Stimulated activated CD8-positive, alpha-beta memory T cell treated with anti-CD3 and anti-CD28 coated beads, Interleukin-12 subunit alpha, Interleukin-12 subunit beta, amount 100 ng/mL, for 4 hours (primary cell): ENCODE results near the gene OR4Q3.
"Not testable (repeated sequence)": the region's sequence is repeated elsewhere in the genome, so short reads cannot be mapped to it uniquely, and the experiment has no call there.

ENCODE experiments used
- DNase-seq: peaks from one replicate; pipeline ENCODE4 v3.0.0-alpha.2; 2020; ENCODE audit warnings: low read depth

OR4Q3 gene

DNA sequence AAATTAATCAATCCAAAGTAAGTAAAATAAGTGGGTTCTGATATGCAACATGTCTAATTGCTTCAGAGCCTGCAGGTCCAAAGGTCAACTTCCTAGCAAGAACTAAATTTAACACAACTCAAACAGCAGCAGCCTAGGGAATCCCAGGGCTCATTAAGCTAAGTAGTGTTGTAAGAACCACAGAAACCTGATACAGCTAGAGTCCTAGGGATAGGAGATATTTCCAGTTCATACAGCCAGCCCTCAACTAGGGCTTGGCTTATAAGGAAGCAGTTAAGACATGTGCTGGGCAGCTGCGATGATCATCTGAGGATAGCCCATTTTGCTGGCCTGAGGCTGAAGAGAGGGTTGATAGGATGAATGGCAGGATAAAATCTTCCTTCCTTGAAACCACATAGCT, at the start of gene OR4Q3:
OR4Q3 (plus strand) TSS at position 316 of the 400 bp plus-strand sequence.
- DNase-seq = no peak

DNA sequence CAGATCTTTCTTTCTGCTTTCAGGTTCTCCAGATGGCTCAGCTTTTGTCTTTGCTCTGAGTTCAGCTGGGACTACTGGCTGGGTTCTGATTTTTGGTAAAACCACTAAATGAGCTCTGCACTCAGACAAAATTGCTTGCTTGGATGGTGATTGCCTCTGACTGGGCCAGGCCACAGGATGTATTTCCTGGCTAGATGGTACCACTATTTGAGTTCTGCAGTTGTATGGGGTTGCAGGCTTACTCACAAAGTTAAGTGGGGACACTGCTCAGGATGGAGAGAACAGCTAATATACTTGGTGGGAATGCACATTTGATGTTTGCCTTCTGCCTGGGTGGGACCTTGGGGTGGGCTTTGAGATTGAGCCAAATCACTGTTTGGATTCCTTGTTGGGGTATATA, 14.0 kb upstream of the OR4Q3 start:
- DNase-seq = no peak

DNA sequence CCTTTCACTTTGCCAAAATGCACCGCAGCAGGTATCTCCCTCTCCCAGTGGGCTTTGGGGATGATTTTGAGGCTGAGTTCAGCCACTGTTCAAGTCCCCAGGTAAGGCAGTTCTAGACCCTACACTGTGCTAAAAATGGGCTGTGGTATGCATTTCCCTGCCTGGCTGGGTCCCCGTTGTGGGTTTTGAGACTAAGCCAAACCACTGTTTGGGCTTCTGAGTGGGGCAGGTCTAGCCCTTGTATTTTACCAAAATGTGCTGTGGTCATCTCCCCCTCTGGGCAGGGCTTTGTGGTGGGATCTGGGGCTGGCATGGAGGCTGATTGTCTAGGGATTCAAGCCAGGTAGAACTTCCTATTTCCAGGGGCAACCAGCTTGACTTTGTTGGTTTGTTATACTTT, 13.6 kb upstream of the OR4Q3 start:
- DNase-seq = no peak

DNA sequence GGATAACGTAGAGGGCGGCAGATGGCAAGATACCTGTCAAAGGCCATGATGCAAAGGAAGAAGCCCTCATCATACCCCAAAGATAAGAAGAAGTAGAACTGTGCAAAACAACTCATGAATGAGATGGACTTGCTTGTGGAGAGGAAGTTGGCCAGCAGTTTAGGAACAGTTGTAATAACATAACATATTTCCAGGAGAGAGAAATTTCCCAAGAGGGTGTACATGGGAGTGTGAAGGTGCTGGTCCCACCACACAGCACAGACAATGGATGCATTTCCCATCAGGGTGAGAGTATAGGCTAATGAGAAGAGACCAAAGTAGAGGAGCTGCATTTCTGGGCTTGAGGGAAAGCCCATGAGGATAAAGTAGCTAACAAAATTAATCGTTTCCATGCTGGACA, 9.5 kb upstream of the OR4Q3 start:
- not testable (repeated sequence) for DNase-seq

GRCh38 chr14:19752316-19752715, 8.9 kb downstream of the OR4Q3 start:
- not testable (repeated sequence) for DNase-seq

- DNase-seq = no peak
These were observed 10.8 kb downstream of the OR4Q3 start for GRCh38 chr14:19754172-19754571.

DNA sequence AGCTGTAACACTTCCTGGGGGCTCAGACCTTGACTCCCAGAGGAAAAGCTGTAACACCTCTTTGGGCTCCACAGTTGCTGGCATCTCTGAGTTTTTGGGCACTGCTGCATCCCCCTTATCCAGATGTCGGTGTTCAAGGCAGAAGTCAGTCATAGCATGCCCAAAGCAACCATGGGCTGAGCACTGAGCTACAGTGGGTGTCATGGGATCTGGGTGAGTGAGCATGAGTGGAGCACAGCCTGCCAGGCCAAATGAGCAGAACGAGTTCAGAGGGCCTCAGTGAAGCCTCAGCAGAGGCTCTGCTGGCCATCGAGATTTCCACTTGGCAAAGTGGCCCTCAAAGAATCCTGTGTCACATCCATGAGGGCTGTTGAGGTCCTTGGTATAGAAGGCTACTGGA, 28.1 kb downstream of the OR4Q3 start:
- not testable (repeated sequence) for DNase-seq

- DNase-seq = no peak
These were observed 28.6 kb downstream of the OR4Q3 start for GRCh38 chr14:19771895-19772430.

DNA sequence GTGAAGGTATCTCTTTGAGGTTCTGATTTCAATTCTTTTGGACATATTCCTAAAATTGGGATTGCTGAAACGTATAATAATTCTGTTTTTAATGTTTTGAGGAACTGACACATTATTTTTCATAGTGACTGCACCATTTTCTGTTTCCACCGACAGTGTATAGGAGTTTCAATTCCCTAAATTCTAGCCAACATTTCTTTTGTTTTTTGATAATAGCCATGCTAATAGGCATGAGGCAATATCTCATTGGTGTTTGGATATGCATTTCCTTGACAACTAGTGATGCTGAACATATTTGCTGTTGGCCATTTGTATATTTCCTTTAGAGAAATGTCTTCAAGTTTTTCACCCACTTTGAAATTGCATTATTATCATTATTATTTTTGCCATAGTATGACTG, 29.1 kb downstream of the OR4Q3 start:
- DNase-seq = not testable (repeated sequence)

GRCh38 chr14:19773204-19773603, 29.8 kb downstream of the OR4Q3 start, which contains the start of gene OR4M1:
Gene OR4M1 (plus strand): TSS chr14:19773504. CDS start chr14:19780323, 6,819 bp downstream.
- DNase-seq = not testable (repeated sequence)

DNA sequence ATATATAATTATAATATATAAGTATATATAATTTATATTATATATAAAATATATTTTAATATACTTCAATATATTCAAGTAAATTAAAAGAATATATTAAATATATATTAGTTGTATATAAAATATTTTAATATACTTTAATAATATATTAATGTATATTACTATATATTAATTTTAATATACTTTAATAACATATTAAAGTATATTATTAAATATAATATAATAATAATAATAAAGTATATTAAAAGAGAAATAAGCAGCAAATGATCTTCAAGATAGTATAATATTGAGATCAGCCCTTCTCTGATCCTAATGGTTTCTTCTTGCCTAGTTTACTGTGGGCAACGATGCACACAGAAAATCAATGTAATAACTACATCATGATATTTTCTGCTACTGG, 32.2 kb downstream of the OR4Q3 start:
- no peak for DNase-seq

DNA sequence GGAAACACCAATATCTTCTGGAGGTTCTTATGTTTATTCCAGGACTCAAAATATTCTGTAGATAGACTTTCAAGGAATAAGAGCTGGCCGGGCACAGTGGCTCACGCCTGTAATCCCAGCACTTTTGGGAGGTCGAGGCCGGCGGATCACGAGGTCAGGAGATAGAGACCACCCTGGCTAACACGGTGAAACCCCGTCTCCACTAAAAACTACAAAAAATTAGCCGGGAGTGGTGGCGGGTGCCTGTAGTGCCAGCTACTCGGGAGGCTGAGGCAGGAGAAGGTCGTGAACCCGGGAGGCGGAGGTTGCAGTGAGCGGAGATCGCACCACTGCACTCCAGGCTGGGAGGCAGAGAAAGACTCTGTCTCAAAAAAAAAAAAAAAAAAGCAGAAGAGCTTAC, 42.5 kb downstream of the OR4Q3 start:
- not testable (repeated sequence) for DNase-seq

GRCh38 chr14:19787318-19787717, 43.9 kb downstream of the OR4Q3 start:
- not testable (repeated sequence) for DNase-seq

GRCh38 chr14:19788150-19788549, 44.8 kb downstream of the OR4Q3 start:
- not testable (repeated sequence) for DNase-seq

GRCh38 chr14:19796520-19797108, 53.2 kb downstream of the OR4Q3 start:
- not testable (repeated sequence) for DNase-seq
